Stimulated activated CD4-positive, alpha-beta T cell treated with anti-CD3 and anti-CD28 coated beads, Interleukin-4, amount 100 ng/mL, for 4 hours (primary cell): ENCODE results near the gene IL13RA1.
A peak's percentile ranks its signal among the peaks of the same experiment; 100 is the strongest.
"Not testable (repeated sequence)": the region's sequence is repeated elsewhere in the genome, so short reads cannot be mapped to it uniquely, and the experiment has no call there.

ENCODE experiments used
- DNase-seq, 2 experiments: peaks; one replicate each; pipeline ENCODE4 v3.0.0-alpha.2; 2020

The IL13RA1 gene

DNA sequence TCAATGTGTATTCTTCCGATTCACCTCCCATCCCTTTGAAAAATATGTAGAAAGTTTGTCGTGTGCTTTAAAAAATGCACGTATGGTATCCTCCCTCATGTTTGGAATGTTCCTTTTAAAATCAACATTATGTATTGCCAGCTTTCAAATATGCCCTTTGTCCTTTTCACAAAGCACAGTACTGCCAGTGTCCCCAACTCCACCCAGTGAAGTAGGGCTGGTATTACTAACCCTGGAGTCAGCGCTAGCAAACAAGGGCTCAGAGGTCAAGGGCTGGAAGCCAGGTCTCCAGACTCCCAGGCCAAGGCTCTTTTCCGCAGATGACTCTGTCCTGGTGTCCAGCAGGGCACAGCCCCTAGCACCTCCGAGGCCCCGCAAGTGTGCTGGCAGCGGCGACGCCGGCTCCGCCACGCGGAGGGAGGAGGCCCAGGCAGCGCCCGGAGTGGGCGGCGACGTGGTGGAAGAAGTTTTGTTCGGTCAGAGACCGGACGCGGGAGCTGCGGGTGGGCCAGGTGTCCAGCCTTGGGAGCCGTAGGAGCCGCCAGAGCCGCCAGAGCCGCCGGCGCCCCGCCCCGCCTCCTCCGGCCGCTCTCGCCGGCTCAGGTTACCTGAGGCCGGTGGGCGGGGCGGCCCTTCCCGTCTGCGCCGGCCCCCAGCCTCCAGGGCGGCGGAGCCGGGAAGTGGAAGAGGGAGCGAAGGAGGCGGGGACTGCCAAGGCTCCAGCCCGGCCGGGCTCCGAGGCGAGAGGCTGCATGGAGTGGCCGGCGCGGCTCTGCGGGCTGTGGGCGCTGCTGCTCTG is at the start of gene IL13RA1:
Gene IL13RA1, plus strand, starts transcription at position 720 of the 799 bp plus-strand sequence. Its CDS starts 33 bp downstream, at position 753.
- peak in 1 of 2 experiments; percentile 3 for DNase-seq

DNA sequence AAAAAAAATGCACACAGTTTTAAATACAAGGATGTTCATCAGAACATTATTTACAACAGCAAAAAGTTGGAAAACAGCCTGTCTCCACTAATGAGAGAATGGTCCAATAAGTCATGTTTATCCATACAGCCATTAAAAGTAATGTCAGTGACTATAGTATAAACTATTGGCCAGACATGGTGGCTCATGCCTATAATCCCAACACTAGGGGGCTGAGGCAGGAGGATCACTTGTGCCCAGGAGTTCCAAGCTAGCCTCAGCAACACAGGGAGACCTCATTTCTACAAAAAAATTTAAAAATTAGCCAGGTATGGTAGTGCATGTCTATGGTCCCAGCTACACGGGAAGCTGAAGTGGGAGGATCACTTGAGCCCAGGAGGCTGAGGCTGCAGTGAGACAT is 48.1 kb upstream of the IL13RA1 start:
- DNase-seq: no peak

- no peak for DNase-seq
These were observed 45.0 kb upstream of the IL13RA1 start for GRCh38 chrX:118682258-118683014.

- DNase-seq: no peak
These were observed 42.0 kb upstream of the IL13RA1 start for GRCh38 chrX:118685393-118685792.

DNA sequence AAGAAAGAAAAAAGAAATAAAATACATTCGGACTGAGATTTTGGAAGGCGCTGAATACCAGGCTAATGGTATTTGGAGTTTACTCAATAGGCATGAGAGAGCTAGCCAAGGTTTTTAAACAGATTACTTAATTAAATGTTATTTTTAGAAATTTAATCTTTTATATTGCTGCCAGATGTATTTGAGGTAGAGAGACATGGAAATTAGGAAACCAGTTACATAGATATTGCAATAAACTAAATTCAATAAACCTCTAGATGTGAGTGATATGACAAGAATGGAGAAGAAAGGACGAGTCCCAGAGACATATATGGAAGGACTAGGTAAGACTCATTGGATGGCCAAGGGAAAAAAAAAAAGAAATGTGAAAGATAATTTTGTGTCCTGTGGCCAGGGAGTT is 38.5 kb upstream of the IL13RA1 start:
- DNase-seq: no peak

- no peak for DNase-seq
These were observed 33.6 kb upstream of the IL13RA1 start for GRCh38 chrX:118693843-118694242.

DNA sequence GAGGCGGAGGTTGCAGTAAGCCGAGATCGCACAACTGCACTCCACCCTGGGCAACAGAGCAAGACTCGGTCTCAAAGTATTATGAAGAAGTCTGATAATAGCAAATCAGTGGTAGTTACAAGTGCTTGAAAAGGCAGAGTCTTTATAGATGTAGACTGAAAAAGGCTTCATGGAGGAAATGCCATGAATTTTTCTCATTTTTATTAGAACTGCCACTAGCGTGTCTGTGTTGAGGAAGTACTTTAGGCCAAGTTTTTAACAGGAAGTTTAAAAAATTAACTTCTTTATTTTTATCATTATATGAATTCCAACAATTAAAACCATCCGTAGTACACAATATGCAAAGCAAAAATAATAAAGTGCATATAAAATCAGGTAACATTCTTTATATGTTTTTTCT is 32.8 kb upstream of the IL13RA1 start:
- no peak for DNase-seq

DNA sequence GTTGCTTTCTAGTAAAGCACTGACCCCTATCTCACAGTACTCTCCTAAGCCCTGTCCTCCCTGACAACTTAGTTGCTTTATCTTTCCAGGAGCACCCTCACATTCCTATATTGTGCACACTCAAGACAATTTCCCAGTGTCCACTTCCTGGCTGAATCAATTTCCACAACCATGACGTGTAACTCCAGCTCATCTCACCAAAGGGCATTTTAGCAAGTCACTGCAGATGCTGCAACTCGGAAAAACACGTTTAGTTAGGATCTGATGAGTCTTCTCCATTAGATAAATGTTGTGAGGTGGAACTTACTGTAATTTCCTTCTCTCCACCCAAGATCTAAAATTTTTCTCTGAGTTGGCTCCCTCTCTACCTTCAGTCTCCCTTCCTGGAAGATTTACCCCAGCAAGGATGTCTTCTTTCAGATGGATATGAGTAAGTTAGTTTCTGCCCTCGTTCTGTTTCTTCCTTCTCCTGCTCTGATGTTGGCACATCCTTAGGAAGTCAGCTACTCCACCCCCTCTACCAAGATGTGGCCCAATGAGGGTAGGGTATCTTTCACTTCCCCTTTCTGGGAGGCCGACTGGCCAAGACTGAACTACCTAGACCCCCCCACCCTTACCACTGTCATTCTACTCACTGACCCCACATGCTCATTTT is 28.8 kb upstream of the IL13RA1 start:
- DNase-seq: no peak

DNA sequence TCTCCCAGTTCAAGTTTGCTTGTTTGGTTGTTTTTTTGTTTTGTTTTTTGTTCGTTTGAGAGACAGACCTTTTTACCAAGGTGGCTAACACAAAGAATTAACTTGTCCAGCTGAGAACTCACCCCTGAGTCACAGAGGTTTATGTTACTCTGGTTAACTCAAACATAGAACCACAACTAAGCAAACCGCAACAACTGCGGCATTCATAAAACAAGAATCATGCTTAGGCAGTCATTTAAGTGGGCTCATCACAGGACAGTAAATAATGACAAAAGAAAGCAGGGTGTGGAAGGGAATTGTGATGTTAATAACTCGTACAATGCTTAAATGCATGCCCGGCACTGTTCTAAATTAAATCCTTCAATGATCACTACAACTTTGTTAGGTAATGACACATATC is 24.7 kb upstream of the IL13RA1 start:
- no peak for DNase-seq

DNA sequence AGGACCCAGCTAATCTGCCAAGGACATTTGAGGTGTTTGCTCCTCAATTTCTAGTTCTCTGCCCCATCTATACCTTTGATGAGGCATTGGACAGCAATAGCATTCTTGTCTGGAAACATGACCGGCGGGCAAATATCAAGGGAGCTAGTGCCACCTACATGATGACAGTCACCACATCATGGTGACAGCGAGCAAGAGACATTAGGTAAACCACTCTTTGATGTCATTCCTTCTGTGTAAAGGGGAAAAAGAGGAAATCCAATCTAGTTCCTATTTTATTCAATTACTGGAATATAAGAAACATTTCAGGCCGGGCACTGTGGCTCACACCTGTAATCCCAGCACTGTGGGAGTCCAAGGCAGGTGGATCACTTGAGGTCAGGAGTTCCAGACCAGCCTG is 20.7 kb upstream of the IL13RA1 start:
- DNase-seq: no peak

DNA sequence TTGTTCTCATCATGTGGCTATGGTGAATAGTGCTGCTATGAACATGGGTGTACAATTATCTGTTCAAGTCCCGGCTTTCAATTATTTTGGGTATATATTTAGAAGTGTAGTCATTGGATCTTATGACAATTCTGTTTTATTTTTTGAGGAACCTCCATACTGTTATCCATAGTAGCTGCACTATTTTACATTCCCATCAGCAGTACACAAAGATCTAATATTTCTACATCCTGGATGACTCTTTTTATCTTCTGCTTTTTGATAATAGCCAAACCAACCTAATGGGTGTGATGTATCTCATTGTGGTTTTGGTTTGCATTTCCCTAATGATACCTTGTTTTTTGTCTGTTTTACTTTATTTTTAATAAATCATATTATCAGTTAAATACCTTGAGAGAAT is 12.9 kb upstream of the IL13RA1 start:
- DNase-seq: no peak

GRCh38 chrX:118715917-118716316 is 11.5 kb upstream of the IL13RA1 start:
- DNase-seq: not testable (repeated sequence)

GRCh38 chrX:118716833-118717232 is 10.6 kb upstream of the IL13RA1 start:
- not testable (repeated sequence) for DNase-seq

DNA sequence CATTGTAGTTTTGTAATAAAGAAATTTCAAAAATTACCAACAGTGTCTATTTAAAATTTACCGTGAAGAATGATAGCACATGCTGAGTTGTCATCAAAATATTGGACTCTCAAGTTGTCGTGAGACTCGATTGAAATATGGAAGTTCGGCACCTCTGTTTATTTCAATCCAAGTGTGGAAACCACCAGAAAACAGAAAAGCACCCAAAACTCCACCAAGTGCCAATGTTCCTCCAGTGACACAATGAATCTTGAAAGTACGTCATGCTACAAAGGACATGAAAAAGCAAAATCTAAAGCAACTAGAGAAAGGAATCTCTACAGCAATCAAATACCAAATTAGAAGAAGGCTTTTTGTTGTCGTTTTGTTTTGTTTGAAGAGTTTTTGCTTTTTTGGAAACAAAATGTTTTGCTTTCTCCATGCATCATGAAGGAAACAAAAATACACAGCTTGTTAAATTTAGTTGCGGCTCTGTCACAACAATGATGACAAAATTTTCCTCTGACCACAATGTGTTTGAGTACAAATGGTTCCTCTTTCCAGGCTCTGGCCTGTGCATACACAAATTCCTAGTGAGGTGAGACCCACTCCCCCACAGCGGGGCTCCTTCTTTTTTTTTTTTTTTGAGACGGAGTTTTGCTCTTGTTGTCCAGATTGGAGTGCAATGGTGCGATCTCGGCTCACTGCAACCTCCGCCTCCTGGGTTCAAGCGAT is 9.6 kb upstream of the IL13RA1 start:
- no peak for DNase-seq

GRCh38 chrX:118718737-118719136 is 8.7 kb upstream of the IL13RA1 start:
- no peak for DNase-seq

DNA sequence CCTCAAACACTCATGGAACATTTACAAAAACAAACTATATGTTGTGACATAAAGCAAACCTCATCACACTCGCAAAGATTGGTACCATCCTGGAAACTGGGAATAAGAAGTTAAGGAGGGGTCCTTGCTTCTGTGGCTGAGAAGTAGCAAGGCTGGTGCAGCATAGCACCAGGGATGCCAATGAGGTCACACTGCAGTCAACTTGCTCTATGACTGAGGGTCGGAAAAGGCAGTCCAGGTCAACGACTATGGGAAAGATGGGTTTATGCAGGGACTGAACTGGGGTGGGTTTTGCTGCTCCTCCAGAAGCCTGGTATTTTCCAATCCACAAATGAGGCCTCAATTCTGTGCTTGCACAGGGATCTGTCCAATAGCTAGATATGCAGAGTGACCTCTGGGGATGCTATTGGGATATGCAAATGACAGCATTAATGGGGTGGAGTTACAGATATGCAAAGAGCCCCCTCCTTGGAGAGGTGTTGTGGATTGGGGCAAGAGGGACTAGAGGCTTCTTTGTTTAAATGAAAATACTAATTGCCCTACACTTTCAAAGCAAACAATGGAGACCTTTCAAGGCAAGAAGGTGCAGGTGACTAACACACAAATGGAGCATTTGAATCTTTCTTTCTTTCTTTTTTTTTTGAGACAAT is 7.2 kb upstream of the IL13RA1 start:
- DNase-seq: no peak

DNA sequence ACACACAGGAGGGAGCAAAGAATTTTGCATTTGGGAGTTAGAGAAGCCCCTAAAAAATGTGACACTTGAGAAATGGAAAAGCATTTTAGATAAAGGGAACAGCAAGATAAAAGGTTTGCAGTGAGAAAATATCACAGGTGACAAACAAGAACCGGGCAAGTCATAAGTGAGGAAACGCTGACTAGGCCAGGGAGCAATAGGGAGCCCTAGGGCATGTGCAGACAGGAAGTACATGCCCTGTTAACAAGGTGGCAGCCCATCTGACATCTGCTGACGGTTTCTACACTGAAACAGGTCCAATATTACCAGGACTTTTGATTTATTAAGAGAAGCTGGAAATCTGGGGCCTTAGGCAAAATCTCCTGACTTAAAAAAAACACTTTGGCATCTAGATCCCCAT is 4.0 kb upstream of the IL13RA1 start:
- no peak for DNase-seq

DNA sequence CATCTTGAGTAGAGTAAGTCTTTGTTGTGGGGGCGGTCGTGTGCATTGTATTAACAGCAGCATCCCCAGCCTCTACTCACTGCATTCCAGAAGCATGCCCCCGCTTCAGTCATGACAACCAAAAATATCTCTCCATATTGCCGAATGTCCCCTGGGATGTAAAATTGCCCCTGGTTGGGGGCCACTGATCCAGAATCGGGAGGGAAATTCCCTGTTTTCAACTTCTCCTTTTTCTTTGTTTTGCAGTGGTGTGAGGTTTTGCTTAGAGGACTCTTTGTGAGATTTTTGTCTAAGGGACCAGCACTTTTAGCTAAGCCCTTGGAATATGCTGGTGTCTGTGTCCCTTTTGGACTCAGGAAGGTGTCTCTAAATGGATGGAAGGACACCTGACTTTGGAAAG is 3.0 kb upstream of the IL13RA1 start:
- no peak for DNase-seq

DNA sequence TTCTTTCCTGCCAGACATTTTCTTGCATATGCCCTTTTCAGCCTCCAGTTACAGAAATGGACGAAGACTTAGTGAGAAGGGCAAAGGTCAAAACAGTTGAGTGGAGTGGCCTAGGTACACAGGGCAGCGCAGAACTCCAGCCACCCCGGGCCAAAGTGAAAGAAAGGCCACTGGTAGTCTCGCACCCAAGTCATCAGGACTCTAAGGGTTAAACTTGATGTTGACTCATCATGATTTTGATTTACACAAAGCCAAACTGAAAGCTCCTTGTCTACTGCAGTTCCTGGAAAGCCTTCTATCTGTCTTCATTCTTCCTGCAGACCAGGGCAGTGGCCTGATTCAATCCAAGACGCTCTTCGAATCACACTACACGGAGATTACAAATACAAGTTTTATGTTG is 2.6 kb upstream of the IL13RA1 start:
- no peak for DNase-seq

DNA sequence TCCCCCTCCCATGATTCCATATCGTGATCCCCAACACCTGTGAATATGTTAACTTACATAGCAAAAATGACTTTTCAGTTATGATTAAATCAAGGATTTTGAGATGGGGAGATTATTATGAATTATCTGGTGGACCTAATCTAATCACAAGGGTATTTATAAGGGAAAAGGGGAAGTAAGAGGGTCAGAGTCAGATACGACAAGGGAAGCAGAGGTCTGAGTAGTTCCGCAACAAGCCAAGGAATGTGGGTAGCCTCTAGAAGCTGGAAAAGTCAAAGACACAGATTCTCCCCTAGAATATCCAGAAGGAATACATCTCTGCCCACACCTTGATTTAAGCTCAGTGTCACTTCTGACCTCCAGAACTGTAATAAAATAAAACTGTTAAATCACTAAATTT is 1.0 kb upstream of the IL13RA1 start:
- DNase-seq: no peak

- peak in 1 of 2 experiments; percentile 0 for DNase-seq
These were observed 407 bp downstream of the IL13RA1 start for GRCh38 chrX:118727686-118728339.

DNA sequence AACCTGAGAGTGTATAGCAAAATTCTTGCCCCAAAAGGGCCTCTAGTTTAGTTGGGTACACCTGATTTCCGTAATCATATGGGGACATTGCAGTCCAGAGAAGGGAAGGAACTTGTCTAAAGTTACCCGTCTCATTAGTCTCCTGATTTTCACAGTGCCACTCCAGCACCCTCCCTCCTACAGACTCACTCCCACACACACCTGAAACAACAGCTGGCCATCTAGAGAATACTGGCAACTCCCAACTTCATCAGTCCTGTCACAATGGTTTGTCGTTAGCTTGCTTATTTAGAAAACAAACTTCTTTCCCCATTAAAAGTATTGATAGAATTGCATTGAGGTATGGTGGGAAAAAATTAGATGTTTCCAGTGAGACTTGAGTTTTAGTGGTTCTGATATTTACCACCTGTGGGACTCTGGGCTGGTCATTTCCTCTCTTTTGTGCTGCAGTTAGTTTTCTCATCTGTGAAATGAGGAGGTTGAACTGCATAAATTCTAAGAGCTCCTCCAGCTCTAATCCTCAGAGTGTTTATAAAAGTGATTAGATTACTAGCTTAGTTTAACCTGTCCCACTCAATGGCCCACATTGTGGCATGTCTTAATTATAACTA is 1.7 kb downstream of the IL13RA1 start:
- DNase-seq: no peak
